GM12864 (cell line): Measurements from ENCODE around the gene SECISBP2.

Experiments used
- DNase-seq: peaks from one replicate; pipeline ENCODE4 v3.0.0-alpha.2; 2011; ENCODE audit warnings: low read depth
- H3K4me3 ChIP-seq: 2 replicates; pipeline ENCODE4 v1.5.1; 2011; ENCODE audit warnings: mild to moderate bottlenecking, low read depth, low read length, control low read depth
- CTCF ChIP-seq: IDR thresholded peaks from 2 replicates; pipeline ENCODE4 v1.5.1; 2011; ENCODE audit warnings: low read depth, mild to moderate bottlenecking, moderate library complexity, low read length, control low read depth, inconsistent platforms; ENCODE audit errors: missing control alignments

SECISBP2 gene

GRCh38 chr9:89405826-89406225 is 87.5 kb downstream of the SECISBP2 start:
- H3K4me3 ChIP-seq = peak overlapping the region; percentile 54
- no peak for TF ChIP-seq CTCF
- DNase-seq = no peak

GRCh38 chr9:89407070-89407469 is 88.8 kb downstream of the SECISBP2 start:
- no peak for TF ChIP-seq CTCF
- no peak for DNase-seq
- H3K4me3 ChIP-seq = no peak overlapping the region

- DNase-seq = no peak
- TF ChIP-seq CTCF = no peak
- no peak overlapping the region for H3K4me3 ChIP-seq
Observed at GRCh38 chr9:89408628-89409101, 90.4 kb downstream of the SECISBP2 start.
